ENCODE data around the gene RDX.

RDX gene

DNA sequence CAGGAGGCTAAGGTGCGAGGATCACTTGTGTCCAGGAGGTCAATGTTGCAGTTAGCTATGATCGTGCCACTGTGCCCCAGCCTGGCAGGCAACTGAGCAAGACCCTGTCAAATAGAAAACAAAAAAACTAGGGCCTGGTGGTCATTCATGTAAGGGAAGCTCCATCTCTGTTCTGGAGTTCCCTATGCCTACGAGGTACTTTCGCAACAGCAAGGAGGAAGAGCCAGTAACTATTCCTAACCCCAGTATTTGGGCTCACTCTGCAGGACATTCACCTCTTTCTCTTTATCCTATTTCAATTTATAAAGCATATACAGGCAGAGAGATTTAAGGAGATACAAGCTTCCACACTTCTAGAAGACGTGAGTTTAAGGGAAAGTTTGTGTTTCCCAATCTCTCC lies 46.6 kb downstream of the RDX start:
- Histone ChIP-seq H3K9ac (peak overlapping the region in 1 of 11 experiments; percentile 26; a peak in 1 of 22 replicates), H4K20me1 (peaks cover 0 to 6% (median 0%) of the 10 kb centered on the region in 11 experiments; a peak in 2 of 22 replicates)

DNA sequence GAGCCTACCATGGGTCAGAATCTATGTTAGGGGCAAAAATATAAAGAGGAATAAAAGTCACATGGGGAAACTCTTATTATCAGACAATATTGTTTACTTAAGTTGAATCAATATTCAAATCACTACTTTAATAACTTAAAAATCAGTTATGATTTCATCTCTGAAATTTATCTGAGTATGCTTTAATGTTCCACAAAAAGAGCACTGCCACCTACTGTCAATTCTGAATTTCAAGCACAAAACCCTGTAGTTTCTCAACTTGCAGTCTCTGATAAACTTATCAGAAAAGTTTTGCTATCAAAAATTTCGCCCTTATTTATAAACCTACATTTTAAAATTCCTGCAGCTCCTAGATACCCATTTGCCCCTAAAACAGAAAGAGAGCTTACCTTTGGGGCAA lies 47.3 kb downstream of the RDX start:
- Histone ChIP-seq H3K27me3 (no peaks in the 10 kb centered on the region), H3K4me2 (no peak overlapping the region), H3K4me1 (peaks cover 0 to 7% (median 0%) of the 10 kb centered on the region in 10 experiments; a peak in 1 of 20 replicates), H3K27ac (no peak overlapping the region), H3K4me3 (no peak overlapping the region), H3K36me3 (peaks cover 60 to 96% (median 78%) of the 10 kb centered on the region in 11 experiments), H3K9ac (no peak overlapping the region), H4K20me1 (peaks cover 0 to 6% (median 0%) of the 10 kb centered on the region in 11 experiments; a peak in 2 of 22 replicates), H3K9me3 (replicated peaks in 1 of 11) (peaks cover 3 to 12% (median 10%) of the 10 kb centered on the region in 11 experiments; a peak in 18 of 22 replicates)
- no peak for TF ChIP-seq Cebpa-rat (IDR thresholded peaks at IDR 0.05)

More for the DNA sequence above, 46.6 kb downstream of the RDX start:
- Histone ChIP-seq H3K36me3 (peaks cover 60 to 96% (median 78%) of the 10 kb centered on the region in 11 experiments), H3K9me3 (replicated peaks in 1 of 11) (peaks cover 0 to 5% (median 5%) of the 10 kb centered on the region in 11 experiments; a peak in 11 of 22 replicates), H3K4me3 (no peak overlapping the region), H3K27ac (no peak overlapping the region), H3K4me1 (peaks cover 0 to 7% (median 0%) of the 10 kb centered on the region in 10 experiments; a peak in 1 of 20 replicates), H3K4me2 (no peak overlapping the region), H3K27me3 (no peaks in the 10 kb centered on the region)
- no peak for TF ChIP-seq Cebpa-rat (IDR thresholded peaks at IDR 0.05)

DNA sequence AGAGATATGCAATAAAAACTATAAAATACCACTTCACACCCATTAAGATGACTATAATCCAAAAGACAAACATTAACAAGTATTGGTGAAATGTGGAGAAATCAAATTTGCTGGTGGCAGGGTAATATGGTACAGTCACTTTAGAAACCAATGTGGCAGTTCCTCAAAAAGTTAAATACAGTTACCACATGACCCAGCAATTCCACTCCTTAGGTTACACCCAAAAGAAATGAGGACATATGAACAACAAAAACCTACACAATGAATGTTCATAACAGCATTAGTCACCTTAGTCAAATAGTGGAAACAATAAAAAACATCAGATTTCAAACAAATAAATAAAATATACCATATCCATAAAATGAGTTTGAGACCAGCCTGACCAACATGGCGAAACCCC lies 52.6 kb downstream of the RDX start:
- Histone ChIP-seq H4K20me1 (no peaks in the 10 kb centered on the region), H3K27ac (0 out of 22 replicates have a peak overlapping the region, but pooled peaks of 1 of the 11 experiments have one; percentile 13), H3K4me3 (no peak overlapping the region), H3K9me3 (replicated peaks in 1 of 11) (peaks cover 9 to 24% (median 17%) of the 10 kb centered on the region in 11 experiments; a peak in 19 of 22 replicates), H3K36me3 (peaks cover 60 to 99% (median 85%) of the 10 kb centered on the region in 11 experiments), H3K27me3 (no peaks in the 10 kb centered on the region), H3K4me2 (no peak overlapping the region), H3K4me1 (no peaks in the 10 kb centered on the region), H3K9ac (no peak overlapping the region)
- no peak for TF ChIP-seq Cebpa-rat (IDR thresholded peaks at IDR 0.05)

DNA sequence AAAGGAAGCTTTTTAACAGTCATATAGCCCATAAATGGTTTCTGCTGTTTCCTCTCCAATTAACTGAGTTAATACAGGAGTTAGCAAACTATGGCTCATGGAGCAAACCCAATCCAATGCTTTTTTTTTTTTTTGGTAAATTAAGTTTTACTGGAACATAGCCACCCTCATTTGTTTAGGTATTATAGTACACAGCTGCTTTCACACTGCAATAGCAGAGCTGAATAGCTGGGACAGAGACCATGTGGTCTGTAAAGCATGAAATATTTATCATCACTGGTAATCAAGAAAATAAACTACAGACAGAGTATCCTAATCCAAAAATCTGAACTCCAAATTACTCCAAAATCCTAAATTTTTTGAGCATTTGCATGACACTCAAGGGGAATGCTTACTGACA lies 53.7 kb downstream of the RDX start:
- peaks cover 68 to 99% (median 85%) of the 10 kb centered on the region in 11 experiments for H3K36me3 ChIP-seq
- no peak for TF ChIP-seq Cebpa-rat (IDR thresholded peaks at IDR 0.05)
- no peak overlapping the region for H3K4me2 ChIP-seq
- H4K20me1 ChIP-seq: no peaks in the 10 kb centered on the region
- no peaks in the 10 kb centered on the region for H3K27me3 ChIP-seq
- H3K9ac ChIP-seq: no peak overlapping the region
- peaks cover 9 to 24% (median 17%) of the 10 kb centered on the region in 11 experiments; a peak in 19 of 22 replicates for H3K9me3 ChIP-seq (replicated peaks in 1 of 11)
- no peak overlapping the region for H3K27ac ChIP-seq
- no peaks in the 10 kb centered on the region for H3K4me1 ChIP-seq
- no peak overlapping the region for H3K4me3 ChIP-seq

DNA sequence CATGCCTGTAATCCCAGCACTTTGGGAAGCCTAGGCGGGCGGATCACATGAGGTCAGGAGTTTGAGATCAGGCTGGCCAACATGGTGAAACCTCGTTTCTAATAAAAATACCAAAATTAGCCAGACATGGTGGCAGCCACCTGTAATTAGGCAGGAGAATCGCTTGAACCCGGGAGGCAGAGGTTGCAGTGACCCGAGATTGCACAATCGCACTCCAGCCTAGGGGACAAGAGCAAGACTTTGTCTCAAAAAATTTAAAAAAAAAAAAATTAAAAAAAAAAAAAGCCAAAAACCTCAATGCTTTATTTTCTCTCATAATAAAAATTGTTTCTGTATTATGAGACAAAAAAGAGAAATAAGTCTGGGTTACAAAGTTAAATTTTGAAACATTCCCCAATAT lies 54.2 kb downstream of the RDX start:
- Histone ChIP-seq H3K4me3 (no peak overlapping the region), H3K36me3 (peaks cover 71 to 99% (median 87%) of the 10 kb centered on the region in 11 experiments), H3K27me3 (no peaks in the 10 kb centered on the region), H4K20me1 (no peaks in the 10 kb centered on the region), H3K9ac (no peak overlapping the region), H3K4me1 (no peaks in the 10 kb centered on the region), H3K4me2 (no peak overlapping the region), H3K27ac (no peak overlapping the region), H3K9me3 (replicated peaks in 1 of 11) (peaks cover 9 to 24% (median 17%) of the 10 kb centered on the region in 11 experiments; a peak in 19 of 22 replicates)
- peak in 5 of 11 experiments; percentile 12 to 55 (median 37); a peak in 3 of 22 replicates for TF ChIP-seq Cebpa-rat (IDR thresholded peaks at IDR 0.05)

DNA sequence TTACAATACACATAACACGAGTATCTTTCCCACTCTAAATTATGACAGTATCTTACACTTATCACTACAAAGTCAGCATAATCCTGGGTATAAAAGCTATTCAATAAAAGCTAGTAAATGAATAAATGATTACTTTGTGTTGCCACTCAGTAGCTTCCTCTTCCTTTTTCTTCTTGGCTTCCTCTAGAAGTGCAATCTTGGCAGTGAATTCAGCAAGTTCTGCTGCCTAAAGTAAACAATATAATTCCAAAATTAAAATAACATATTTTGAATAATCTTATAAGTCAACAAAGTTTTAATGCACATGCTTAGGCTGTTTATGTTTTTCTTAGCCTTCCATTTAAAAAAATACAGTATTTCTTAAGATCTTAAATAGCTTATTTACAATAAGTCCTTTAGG lies 60.4 kb downstream of the RDX start:
- Histone ChIP-seq H4K20me1 (no peaks in the 10 kb centered on the region; a peak in 1 of 22 replicates), H3K4me1 (0 out of 20 replicates have a peak, but pooled peaks cover 0 to 10% (median 0%) of the 10 kb centered on the region in 10 experiments), H3K27ac (0 out of 22 replicates have a peak overlapping the region, but pooled peaks of 1 of the 11 experiments have one; percentile 13), H3K4me3 (no peak overlapping the region), H3K4me2 (0 out of 22 replicates have a peak overlapping the region, but pooled peaks of 1 of the 11 experiments have one; percentile 5), H3K9me3 (replicated peaks in 1 of 11) (no peaks in the 10 kb centered on the region; a peak in 2 of 22 replicates), H3K27me3 (no peaks in the 10 kb centered on the region), H3K9ac (no peak overlapping the region), H3K36me3 (peaks cover 81 to 99% (median 87%) of the 10 kb centered on the region in 11 experiments)
- TF ChIP-seq Cebpa-rat (IDR thresholded peaks at IDR 0.05): no peak

DNA sequence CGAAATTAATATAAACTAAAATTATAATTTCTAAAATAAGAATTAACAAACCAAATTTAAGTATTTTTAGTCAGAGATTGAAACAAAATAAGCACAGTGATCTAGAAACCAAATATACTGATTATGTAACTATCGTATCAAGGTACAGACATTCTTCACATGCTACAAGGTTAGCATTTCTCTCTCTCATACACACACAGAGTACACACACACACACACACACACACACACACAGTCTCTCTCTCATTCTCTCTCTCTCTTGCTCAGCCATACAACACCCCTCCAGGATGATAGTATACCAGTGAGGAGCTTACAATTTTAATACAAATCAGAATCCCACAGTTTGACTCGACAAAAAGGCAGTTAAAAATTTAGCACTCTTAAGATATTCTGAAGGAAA lies 66.0 kb downstream of the RDX start:
- TF ChIP-seq Cebpa-rat (IDR thresholded peaks at IDR 0.05): no peak
- Histone ChIP-seq H3K27ac (no peak overlapping the region), H4K20me1 (no peaks in the 10 kb centered on the region; a peak in 1 of 22 replicates), H3K36me3 (peaks cover 65 to 91% (median 78%) of the 10 kb centered on the region in 11 experiments), H3K4me3 (no peak overlapping the region), H3K27me3 (no peaks in the 10 kb centered on the region), H3K4me1 (0 out of 20 replicates have a peak, but pooled peaks cover 0 to 1% (median 0%) of the 10 kb centered on the region in 10 experiments), H3K4me2 (no peak overlapping the region), H3K9me3 (replicated peaks in 1 of 11) (peaks cover 0 to 10% (median 5%) of the 10 kb centered on the region in 11 experiments; a peak in 7 of 22 replicates), H3K9ac (no peak overlapping the region)

DNA sequence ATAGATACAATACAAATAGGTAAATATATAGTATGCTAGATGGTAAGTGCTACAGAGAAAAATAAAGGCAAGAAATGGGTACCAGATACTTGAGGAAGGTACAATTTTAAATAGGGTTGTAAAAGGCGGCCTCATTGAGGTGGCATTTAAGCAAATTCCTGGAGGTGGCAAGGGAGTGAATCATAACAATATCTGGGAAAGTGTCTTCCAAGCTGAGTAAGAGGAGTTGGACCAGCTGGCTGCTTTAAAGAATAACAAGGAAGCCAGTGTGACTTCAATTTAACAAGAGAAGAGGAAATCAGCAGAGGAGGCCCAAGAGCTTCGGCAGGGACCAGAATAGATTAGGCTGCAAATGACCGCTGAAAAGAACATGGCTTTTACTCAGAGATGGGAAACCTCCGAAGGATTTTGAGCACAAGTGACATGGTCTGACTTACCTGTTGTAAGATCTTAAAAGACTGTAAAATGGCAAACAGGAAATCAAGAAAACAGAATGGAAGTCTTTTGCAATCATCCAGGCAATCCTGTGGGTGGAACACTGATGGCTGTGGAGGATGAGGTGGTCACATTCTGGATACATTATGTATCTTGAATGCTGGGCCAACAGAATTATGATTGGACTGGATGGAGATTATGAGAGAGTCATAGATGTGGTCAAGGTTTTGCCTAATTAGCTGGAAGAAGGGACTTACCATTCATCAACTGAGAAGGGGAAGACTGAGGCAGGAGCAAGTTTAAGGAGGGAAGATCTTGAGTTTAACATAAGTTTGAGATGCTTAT lies 77.2 kb downstream of the RDX start:
- Histone ChIP-seq H4K20me1 (no peaks in the 10 kb centered on the region), H3K9ac (no peak overlapping the region), H3K27ac (no peak overlapping the region), H3K9me3 (replicated peaks in 1 of 11) (peaks cover 0 to 9% (median under 1%) of the 10 kb centered on the region in 11 experiments; a peak in 5 of 22 replicates), H3K4me2 (no peak overlapping the region), H3K4me1 (no peaks in the 10 kb centered on the region), H3K4me3 (no peak overlapping the region), H3K27me3 (no peaks in the 10 kb centered on the region), H3K36me3 (peaks cover 0 to 13% (median 6%) of the 10 kb centered on the region in 11 experiments; a peak in 13 of 22 replicates)
- TF ChIP-seq Cebpa-rat (IDR thresholded peaks at IDR 0.05): no peak

DNA sequence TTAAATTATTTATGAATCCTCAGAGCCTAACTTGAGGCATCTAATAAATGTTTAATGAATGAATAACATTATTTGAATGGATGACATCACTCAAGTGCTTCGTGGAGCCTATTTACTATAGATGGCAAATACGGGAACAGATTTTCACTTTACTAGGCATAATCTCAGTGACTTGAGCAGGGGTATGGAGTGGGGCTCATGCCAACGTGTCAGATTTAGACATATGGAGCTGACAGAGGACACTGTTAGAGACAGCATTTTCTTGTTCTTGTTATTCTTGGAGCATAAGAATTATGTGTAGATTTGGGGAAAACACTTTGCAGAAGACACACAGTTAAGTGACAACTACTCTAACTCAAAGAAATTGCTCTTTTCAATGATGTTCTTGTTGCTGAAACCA lies 78.5 kb downstream of the RDX start:
- H3K4me1 ChIP-seq: no peaks in the 10 kb centered on the region
- H4K20me1 ChIP-seq: no peaks in the 10 kb centered on the region
- H3K9me3 ChIP-seq (replicated peaks in 1 of 11): 0 out of 22 replicates have a peak, but pooled peaks cover 0 to 4% (median 0%) of the 10 kb centered on the region in 11 experiments
- no peak overlapping the region for H3K4me2 ChIP-seq
- no peak overlapping the region for H3K4me3 ChIP-seq
- H3K36me3 ChIP-seq: peaks cover 0 to 5% (median 0%) of the 10 kb centered on the region in 11 experiments; a peak in 2 of 22 replicates
- no peak overlapping the region for H3K9ac ChIP-seq
- no peak for TF ChIP-seq Cebpa-rat (IDR thresholded peaks at IDR 0.05)
- no peaks in the 10 kb centered on the region for H3K27me3 ChIP-seq
- no peak overlapping the region for H3K27ac ChIP-seq
